Upper lobe of right lung (tissue), 1 donor: ENCODE measurements around the gene RWDD4. TPM values are rescaled to one million over a fixed set of nuclear protein-coding genes. Genes with fewer than 3 reads are reported as not detected.

Experiments used
- ATAC-seq: fragments of 200-7000 bp; cut with Tn5 transposase; one replicate; pipeline ENCODE4 v1.9.1; 2020; ENCODE audit warnings: mild to moderate bottlenecking, moderate library complexity
- DNase-seq: peaks from one replicate; pipeline ENCODE4 v3.0.0-alpha.2; 2020
- H3K27ac ChIP-seq: fragments of 200-600 bp; one replicate; pipeline ENCODE4 v1.8.0; 2022
- H3K27me3 ChIP-seq: fragments of 200-600 bp; one replicate; pipeline ENCODE4 v1.8.0; 2022; ENCODE audit warnings: mild to moderate bottlenecking
- H3K36me3 ChIP-seq: fragments of 200-600 bp; one replicate; pipeline ENCODE4 v1.8.0; 2022
- H3K4me1 ChIP-seq: fragments of 200-600 bp; one replicate; pipeline ENCODE4 v1.8.0; 2022
- H3K4me3 ChIP-seq: fragments of 200-600 bp; one replicate; pipeline ENCODE4 v1.8.0; 2022; ENCODE audit warnings: mild to moderate bottlenecking
- H3K9me3 ChIP-seq: fragments of 200-600 bp; one replicate; pipeline ENCODE4 v1.8.0; 2022
- intact Hi-C: fragments of 100-400 bp; cut with DNase I; formaldehyde crosslinking; loops from one replicate; pipeline ENCODE4 v1.11.0; 2022
- total RNA-seq: library from RNA; stranded (reverse); fragmentation: NEBNext Ultra II Directional; extraction: Animal tissue kit (Norgen Biotek cat#: 25700); gene quantifications from one replicate; pipeline ENCODE4 v1.2.1, GENCODE V29; 2021
- TF ChIP-seq, protein P1 (sequence below): fragments of 200-600 bp; IDR thresholded peaks from one replicate; pipeline ENCODE4 v1.8.0; 2022; ENCODE audit warnings: antibody characterized with exemption
- donor health status: DM: no; HTN: yes; CAD: no; lungs with severe emphysema.

RWDD4 gene
- total RNA-seq, 1 donor from 2014 or later: 15.7 TPM

DNA sequence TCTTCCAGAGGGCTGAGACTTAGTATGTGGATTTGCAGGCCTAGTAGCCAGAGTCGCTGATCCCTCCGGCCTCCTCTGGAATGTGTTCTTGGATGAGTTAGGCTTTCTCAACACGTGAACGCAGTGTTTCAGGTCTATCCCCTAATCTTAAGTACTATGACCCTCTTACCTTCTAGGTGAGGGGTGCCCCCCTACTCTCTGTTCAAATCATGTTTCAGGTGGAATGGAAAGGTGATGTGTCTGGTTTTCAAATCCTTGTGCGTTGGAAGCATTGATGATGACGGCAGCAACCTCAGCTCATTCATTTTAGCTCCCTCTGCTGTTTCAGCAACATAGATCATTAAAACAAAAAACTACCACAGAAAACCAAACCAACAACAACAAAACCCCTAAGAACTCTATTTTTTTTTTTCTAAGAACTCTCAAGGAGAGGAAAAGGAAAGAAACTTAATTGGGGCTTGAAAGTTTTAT is 56.4 kb downstream of the RWDD4 start:
- TF ChIP-seq, protein P1, sequence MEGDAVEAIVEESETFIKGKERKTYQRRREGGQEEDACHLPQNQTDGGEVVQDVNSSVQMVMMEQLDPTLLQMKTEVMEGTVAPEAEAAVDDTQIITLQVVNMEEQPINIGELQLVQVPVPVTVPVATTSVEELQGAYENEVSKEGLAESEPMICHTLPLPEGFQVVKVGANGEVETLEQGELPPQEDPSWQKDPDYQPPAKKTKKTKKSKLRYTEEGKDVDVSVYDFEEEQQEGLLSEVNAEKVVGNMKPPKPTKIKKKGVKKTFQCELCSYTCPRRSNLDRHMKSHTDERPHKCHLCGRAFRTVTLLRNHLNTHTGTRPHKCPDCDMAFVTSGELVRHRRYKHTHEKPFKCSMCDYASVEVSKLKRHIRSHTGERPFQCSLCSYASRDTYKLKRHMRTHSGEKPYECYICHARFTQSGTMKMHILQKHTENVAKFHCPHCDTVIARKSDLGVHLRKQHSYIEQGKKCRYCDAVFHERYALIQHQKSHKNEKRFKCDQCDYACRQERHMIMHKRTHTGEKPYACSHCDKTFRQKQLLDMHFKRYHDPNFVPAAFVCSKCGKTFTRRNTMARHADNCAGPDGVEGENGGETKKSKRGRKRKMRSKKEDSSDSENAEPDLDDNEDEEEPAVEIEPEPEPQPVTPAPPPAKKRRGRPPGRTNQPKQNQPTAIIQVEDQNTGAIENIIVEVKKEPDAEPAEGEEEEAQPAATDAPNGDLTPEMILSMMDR: peak; percentile 36
- Histone ChIP-seq H3K36me3 (no peaks in the 10 kb centered on the region), H3K4me3 (no peak overlapping the region), H3K27ac (no peak overlapping the region), H3K4me1 (no peaks in the 10 kb centered on the region), H3K27me3 (no peaks in the 10 kb centered on the region), H3K9me3 (no peaks in the 10 kb centered on the region)
- DNase-seq (no peak), ATAC-seq (peak; percentile 42)
- intact Hi-C loops: no loop called here

DNA sequence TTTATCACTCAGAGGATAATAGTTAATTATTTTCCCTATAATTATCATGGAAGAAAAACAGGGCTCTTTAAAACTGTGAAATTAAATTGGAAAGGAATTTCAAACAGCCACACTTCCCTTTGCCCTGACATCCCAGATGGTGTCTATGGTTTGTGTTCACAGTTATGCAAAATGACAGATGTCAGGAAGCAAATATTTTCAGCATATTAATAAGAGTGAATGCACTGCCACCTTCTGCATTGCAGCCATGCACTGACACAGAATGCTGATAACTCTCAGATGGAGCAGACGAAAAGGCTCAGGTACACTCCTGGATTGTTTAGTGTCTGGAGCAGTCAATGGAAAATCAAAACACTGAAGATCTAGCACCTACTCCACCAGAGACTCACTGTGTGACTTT is 57.6 kb downstream of the RWDD4 start:
- intact Hi-C loops: no loop called here
- Histone ChIP-seq H3K27ac (no peak overlapping the region), H3K27me3 (no peaks in the 10 kb centered on the region), H3K9me3 (no peaks in the 10 kb centered on the region), H3K4me1 (no peaks in the 10 kb centered on the region), H3K4me3 (no peak overlapping the region), H3K36me3 (no peaks in the 10 kb centered on the region)
- TF ChIP-seq, protein P1: no peak
- ATAC-seq: no peak
- no peak for DNase-seq

DNA sequence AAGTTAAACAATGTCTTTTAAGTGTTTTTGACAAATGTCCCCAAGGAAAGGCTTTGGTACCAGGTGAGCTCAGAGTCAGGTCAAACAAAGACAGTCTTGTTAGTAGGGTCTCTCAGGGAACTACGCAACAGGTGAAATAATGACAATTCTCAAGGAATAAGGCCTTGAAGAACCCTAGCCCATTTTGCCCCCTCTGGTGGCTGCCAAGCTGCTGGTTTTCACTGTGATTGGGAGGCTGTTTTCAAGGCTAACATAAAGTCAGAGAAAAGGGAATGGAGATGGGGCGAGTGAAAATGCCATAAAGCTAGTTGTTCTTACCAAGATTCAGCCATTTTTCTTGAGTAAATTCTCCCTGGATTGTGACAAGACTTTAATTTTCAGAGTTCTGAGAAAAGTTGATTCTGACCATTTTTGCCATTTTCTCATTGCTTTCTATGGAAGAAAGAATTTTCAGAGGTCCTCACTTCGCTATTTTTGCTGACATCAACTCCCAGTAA is 58.7 kb downstream of the RWDD4 start:
- no peak overlapping the region for H3K27ac ChIP-seq
- DNase-seq: no peak
- no peaks in the 10 kb centered on the region for H3K36me3 ChIP-seq
- no peaks in the 10 kb centered on the region for H3K9me3 ChIP-seq
- TF ChIP-seq, protein P1: peak; percentile 22
- ATAC-seq: no peak
- intact Hi-C loops: no loop called here
- H3K4me3 ChIP-seq: no peak overlapping the region
- no peaks in the 10 kb centered on the region for H3K4me1 ChIP-seq
- H3K27me3 ChIP-seq: no peaks in the 10 kb centered on the region

DNA sequence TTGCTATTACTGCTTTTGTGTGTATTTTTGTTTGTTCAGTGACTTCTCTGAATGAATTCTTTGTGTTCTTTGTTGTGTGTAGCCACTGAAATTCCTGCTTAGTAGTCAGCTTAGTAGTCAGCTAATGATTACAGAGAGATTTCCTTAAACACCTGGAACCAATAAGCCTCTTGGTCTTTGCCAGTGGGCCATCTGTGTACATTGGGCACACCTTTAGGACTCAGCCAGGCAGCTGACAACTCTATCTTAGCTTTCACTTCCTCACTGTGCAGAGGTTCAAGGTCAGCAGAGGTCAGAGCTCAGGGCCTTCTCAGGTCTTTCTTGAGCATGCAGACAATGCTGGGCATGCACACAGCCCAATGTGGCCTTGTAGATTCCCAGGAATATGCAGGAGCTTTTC is 59.3 kb downstream of the RWDD4 start:
- Histone ChIP-seq H3K36me3 (no peaks in the 10 kb centered on the region), H3K27me3 (no peaks in the 10 kb centered on the region), H3K4me1 (no peaks in the 10 kb centered on the region), H3K27ac (no peak overlapping the region), H3K9me3 (no peaks in the 10 kb centered on the region), H3K4me3 (no peak overlapping the region)
- DNase-seq (no peak), ATAC-seq (no peak)
- TF ChIP-seq, protein P1: no peak
- intact Hi-C loops: no loop called here

DNA sequence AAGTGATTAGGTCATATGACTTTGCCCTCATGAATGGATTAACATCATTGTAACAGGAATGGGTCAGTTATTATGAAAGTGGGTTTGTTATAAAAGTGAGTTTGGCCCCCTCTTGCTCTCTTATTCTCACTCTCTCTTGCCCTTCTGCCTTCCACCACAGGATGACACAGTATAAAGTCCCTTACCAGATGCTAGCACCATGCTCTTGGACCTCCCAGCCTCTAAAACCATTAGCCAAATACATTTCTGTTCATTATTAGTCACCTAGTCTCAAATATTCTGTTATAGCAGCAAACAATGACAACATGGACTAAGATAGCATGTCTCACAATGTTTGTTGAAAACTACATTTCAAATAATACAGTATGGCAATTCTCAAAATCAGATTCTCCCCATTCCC is 59.7 kb downstream of the RWDD4 start:
- ATAC-seq (no peak), DNase-seq (no peak)
- no peaks in the 10 kb centered on the region for H3K9me3 ChIP-seq
- no peaks in the 10 kb centered on the region for H3K27me3 ChIP-seq
- intact Hi-C loops: no loop called here
- H3K4me3 ChIP-seq: no peak overlapping the region
- TF ChIP-seq, protein P1: no peak
- no peak overlapping the region for H3K27ac ChIP-seq
- no peaks in the 10 kb centered on the region for H3K36me3 ChIP-seq
- no peaks in the 10 kb centered on the region for H3K4me1 ChIP-seq
